HUES6 (cell line): ENCODE data around the gene TLE6.
"Not testable (repeated sequence)": the region's sequence is repeated elsewhere in the genome, so short reads cannot be mapped to it uniquely, and the experiment has no call there.

Experiments
- H3K27ac ChIP-seq: 2 replicates; pipeline ENCODE4 v1.7.0; 2013; ENCODE audit warnings: low read depth, mild to moderate bottlenecking, low read length, inconsistent platforms
- H3K27me3 ChIP-seq: 2 replicates; pipeline ENCODE4 v1.6.1; 2013; ENCODE audit warnings: low read length; ENCODE audit not compliant: control insufficient read depth, insufficient read depth
- H3K36me3 ChIP-seq: 2 replicates; pipeline ENCODE4 v1.6.1; 2013; ENCODE audit warnings: low read length; ENCODE audit not compliant: control insufficient read depth, insufficient read depth
- H3K4me1 ChIP-seq: 2 replicates; pipeline ENCODE4 v1.6.1; 2013; ENCODE audit warnings: low read length; ENCODE audit not compliant: control insufficient read depth, insufficient read depth
- H3K4me3 ChIP-seq: 2 replicates; pipeline ENCODE4 v1.5.1; 2013; ENCODE audit warnings: low read depth, low read length
- H3K9ac ChIP-seq: one replicate; pipeline ENCODE4 v1.6.1; 2013; ENCODE audit warnings: mild to moderate bottlenecking, low read length
- H3K9me3 ChIP-seq: 2 replicates; pipeline ENCODE4 v1.6.1; 2013; ENCODE audit warnings: low read depth, low read length; ENCODE audit not compliant: control insufficient read depth, insufficient read depth

The TLE6 gene

GRCh38 chr19:2977001-2977745 lies at the start of gene TLE6:
Gene TLE6, plus strand, starts transcription at chr19:2977564. Its CDS starts 670 bp downstream, at chr19:2978234.
- H3K9me3 ChIP-seq: no peaks in the 10 kb centered on the region
- no peak within 1 kb of the TSS for H3K27ac ChIP-seq
- H3K4me3 ChIP-seq: peak within 1 kb of the TSS; percentile 62
- no peak within 1 kb of the TSS for H3K9ac ChIP-seq
- H3K27me3 ChIP-seq: peaks cover 81% of the 10 kb centered on the region
- H3K4me1 ChIP-seq: peaks cover 15% of the 10 kb centered on the region
- no peaks in the 10 kb centered on the region for H3K36me3 ChIP-seq

- no peaks in the 10 kb centered on the region for H3K27me3 ChIP-seq
- H3K36me3 ChIP-seq: peaks cover 57% of the 10 kb centered on the region
Observed at GRCh38 chr19:2933490-2933910, 43.9 kb upstream of the TLE6 start.

GRCh38 chr19:2935863-2936262 lies 41.5 kb upstream of the TLE6 start:
- not testable (repeated sequence) for H3K27me3 ChIP-seq, H3K9ac ChIP-seq, H3K27ac ChIP-seq, H3K4me3 ChIP-seq, H3K4me1 ChIP-seq
- peaks cover 63% of the 10 kb centered on the region for H3K9me3 ChIP-seq
- H3K36me3 ChIP-seq: peaks cover 65% of the 10 kb centered on the region

More at GRCh38 chr19:2933490-2933910, 43.9 kb upstream of the TLE6 start:
- H3K4me3 ChIP-seq: no peak overlapping the region
- H3K27ac ChIP-seq: no peak overlapping the region
- H3K4me1 ChIP-seq: no peaks in the 10 kb centered on the region
- no peak overlapping the region for H3K9ac ChIP-seq
- peaks cover 61% of the 10 kb centered on the region for H3K9me3 ChIP-seq

- no peaks in the 10 kb centered on the region for H3K27me3 ChIP-seq
- H3K4me1 ChIP-seq: no peaks in the 10 kb centered on the region
- H3K9ac ChIP-seq: no peak overlapping the region
- peaks cover 16% of the 10 kb centered on the region for H3K36me3 ChIP-seq
- H3K9me3 ChIP-seq: peaks cover 10% of the 10 kb centered on the region
- no peak overlapping the region for H3K27ac ChIP-seq
- H3K4me3 ChIP-seq: no peak overlapping the region
Observed at GRCh38 chr19:2942928-2943640, 34.3 kb upstream of the TLE6 start.

- Histone ChIP-seq H3K36me3 (peaks cover 4% of the 10 kb centered on the region), H3K4me1 (peaks cover 3% of the 10 kb centered on the region; the same call in 1 of the 2 replicates), H3K9ac (peak overlapping the region; percentile 82), H3K4me3 (peak overlapping the region; percentile 91), H3K9me3 (peaks cover 2% of the 10 kb centered on the region), H3K27me3 (no peaks in the 10 kb centered on the region), H3K27ac (no peak overlapping the region)
Observed at GRCh38 chr19:2944403-2944774, 33.0 kb upstream of the TLE6 start.

- Histone ChIP-seq H3K9me3 (no peaks in the 10 kb centered on the region), H3K9ac (peak within 1 kb of the TSS; percentile 82), H3K27ac (peak within 1 kb of the TSS; percentile 57; the same call in 1 of the 2 replicates), H3K27me3 (no peaks in the 10 kb centered on the region), H3K4me3 (peak within 1 kb of the TSS; percentile 91), H3K36me3 (no peaks in the 10 kb centered on the region), H3K4me1 (peaks cover 6% of the 10 kb centered on the region; the same call in 1 of the 2 replicates)
Observed at GRCh38 chr19:2944775-2945574, 32.4 kb upstream of the TLE6 start, which contains the start of gene ZNF77. Gene ZNF77, minus strand, starts transcription at chr19:2944971. Its CDS starts 131 bp downstream, at chr19:2944840.

- Histone ChIP-seq H3K9ac (peak overlapping the region; percentile 82), H3K9me3 (no peaks in the 10 kb centered on the region), H3K4me3 (peak overlapping the region; percentile 91), H3K36me3 (no peaks in the 10 kb centered on the region), H3K4me1 (peaks cover 6% of the 10 kb centered on the region; the same call in 1 of the 2 replicates), H3K27ac (peak overlapping the region; percentile 57; the same call in 1 of the 2 replicates), H3K27me3 (no peaks in the 10 kb centered on the region)
Observed at GRCh38 chr19:2945575-2946184, 31.7 kb upstream of the TLE6 start.

GRCh38 chr19:2949939-2950285 lies 27.5 kb upstream of the TLE6 start:
- Histone ChIP-seq H3K27ac (peak overlapping the region; percentile 80; the same call in 1 of the 2 replicates), H3K27me3 (no peaks in the 10 kb centered on the region), H3K4me3 (peak overlapping the region; percentile 96), H3K9ac (peak overlapping the region; percentile 89), H3K4me1 (peaks cover 6% of the 10 kb centered on the region; the same call in 1 of the 2 replicates), H3K9me3 (no peaks in the 10 kb centered on the region), H3K36me3 (no peaks in the 10 kb centered on the region)

- H3K4me3 ChIP-seq: peak overlapping the region; percentile 96
- peak overlapping the region; percentile 89 for H3K9ac ChIP-seq
- no peaks in the 10 kb centered on the region for H3K36me3 ChIP-seq
- H3K9me3 ChIP-seq: no peaks in the 10 kb centered on the region
- H3K4me1 ChIP-seq: peaks cover 6% of the 10 kb centered on the region; the same call in 1 of the 2 replicates
- H3K27ac ChIP-seq: peak overlapping the region; percentile 80; the same call in 1 of the 2 replicates
- H3K27me3 ChIP-seq: no peaks in the 10 kb centered on the region
Observed at GRCh38 chr19:2950286-2951124, 26.9 kb upstream of the TLE6 start.
